GM23338 (cell line): Measurements from ENCODE around the gene SMYD3. TPM values are rescaled to one million over a fixed set of nuclear protein-coding genes. Genes with fewer than 3 reads are reported as not detected.

Experiments
- ATAC-seq: fragments of 200-7000 bp; cut with Tn5 transposase; 3 replicates; pipeline ENCODE4 v1.9.1; 2020
- DNase-seq: peaks from one replicate; pipeline ENCODE4 v3.0.0-alpha.2; 2015; ENCODE audit warnings: low spot score
- H2AFZ ChIP-seq: fragments of 200-600 bp; sonication (generic); 2 replicates; pipeline ENCODE4 v1.8.0; 2016; ENCODE audit warnings: antibody characterized with exemption, mild to moderate bottlenecking, moderate library complexity
- H3F3A ChIP-seq: fragments of 200-600 bp; sonication (generic); replicated peaks from 2 replicates; pipeline ENCODE4 v1.8.0; 2017; ENCODE audit warnings: antibody characterized with exemption, mixed run types, low read depth
- H3K27ac ChIP-seq: fragments of 200-600 bp; sonication (generic); 2 replicates; pipeline ENCODE4 v1.6.1; 2016; ENCODE audit warnings: low read depth
- H3K27me3 ChIP-seq: fragments of 200-600 bp; sonication (generic); 2 replicates; pipeline ENCODE4 v1.8.0; 2016; ENCODE audit warnings: mild to moderate bottlenecking, mixed run types, moderate library complexity; ENCODE audit not compliant: insufficient read depth
- H3K36me3 ChIP-seq: fragments of 200-600 bp; sonication (generic); 2 replicates; pipeline ENCODE4 v1.8.0; 2016; ENCODE audit warnings: mild to moderate bottlenecking; ENCODE audit not compliant: insufficient read depth
- H3K4me1 ChIP-seq: fragments of 200-600 bp; sonication (generic); 2 replicates; pipeline ENCODE4 v1.8.0; 2016; ENCODE audit warnings: mild to moderate bottlenecking, moderate library complexity; ENCODE audit not compliant: insufficient read depth
- H3K4me2 ChIP-seq: fragments of 200-600 bp; sonication (generic); 2 replicates; pipeline ENCODE4 v1.7.1; 2017; ENCODE audit warnings: mixed run types
- H3K4me3 ChIP-seq: fragments of 200-600 bp; sonication (generic); 2 replicates; pipeline ENCODE4 v1.6.1; 2016; ENCODE audit warnings: mixed run types
- H3K79me2 ChIP-seq: fragments of 200-600 bp; sonication (generic); replicated peaks from 2 replicates; pipeline ENCODE4 v1.8.0; 2017; ENCODE audit warnings: mild to moderate bottlenecking; ENCODE audit not compliant: insufficient read depth
- H3K9me2 ChIP-seq: fragments of 200-600 bp; sonication (generic); 2 replicates; pipeline ENCODE4 v1.8.0; 2017; ENCODE audit not compliant: insufficient read depth
- H4K20me1 ChIP-seq: fragments of 200-600 bp; sonication (generic); replicated peaks from 2 replicates; pipeline ENCODE4 v1.8.0; 2017; ENCODE audit warnings: mild to moderate bottlenecking; ENCODE audit not compliant: insufficient read depth
- H3K27ac Mint-ChIP-seq: 2 replicates; pipeline ENCODE4 v1.8.0; 2020; ENCODE audit warnings: inconsistent platforms, mild to moderate bottlenecking, moderate library complexity, mixed read lengths
- H3K27me3 Mint-ChIP-seq: 3 replicates; pipeline ENCODE4 v1.8.0; 2022; ENCODE audit warnings: low read depth, mild to moderate bottlenecking, moderate library complexity, mixed read lengths, inconsistent platforms; ENCODE audit not compliant: insufficient read depth, poor library complexity
- H3K36me3 Mint-ChIP-seq: 3 replicates; pipeline ENCODE4 v1.8.0; 2021; ENCODE audit warnings: low read depth, mild to moderate bottlenecking, inconsistent platforms, moderate library complexity, mixed read lengths
- H3K4me1 Mint-ChIP-seq: 3 replicates; pipeline ENCODE4 v1.8.0; 2020; ENCODE audit warnings: mild to moderate bottlenecking, inconsistent platforms, mixed read lengths
- H3K4me3 Mint-ChIP-seq: 3 replicates; pipeline ENCODE4 v1.8.0; 2021; ENCODE audit warnings: moderate library complexity, mild to moderate bottlenecking, inconsistent platforms, mixed read lengths
- H3K9me3 Mint-ChIP-seq: 3 replicates; pipeline ENCODE4 v1.8.0; 2020; ENCODE audit warnings: moderate library complexity, mild to moderate bottlenecking, inconsistent platforms, mixed read lengths
- CREB1 ChIP-seq: fragments of 250-450 bp; sonication (Bioruptor Pico); IDR thresholded peaks from 2 replicates; pipeline ENCODE4 v1.5.0; 2020; ENCODE audit warnings: low read depth, mild to moderate bottlenecking, moderate library complexity
- CTCF ChIP-seq, 2 experiments: fragments of 200-600 bp in 1 of 2; sonication (generic) in 1 of 2; conservative IDR thresholded peaks; 2 replicates each; pipeline versions ENCODE4 v1.5.1 to v1.6.1; 2016 to 2017; ENCODE audit warnings: antibody characterized with exemption in 2 of 2, low read depth in 2 of 2, mild to moderate bottlenecking in 2 of 2, moderate library complexity in 1 of 2
- ETS1 ChIP-seq: IDR thresholded peaks from 2 replicates; pipeline ENCODE4 v1.6.1; 2016; ENCODE audit warnings: antibody characterized with exemption
- EZH2 ChIP-seq: fragments of 200-600 bp; sonication (generic); IDR thresholded peaks from one replicate; pipeline ENCODE4 v1.8.0; 2017; ENCODE audit warnings: antibody characterized with exemption, mild to moderate bottlenecking, low read depth; ENCODE audit not compliant: unreplicated experiment
- EZH2phosphoT487 ChIP-seq: fragments of 200-600 bp; sonication (generic); IDR thresholded peaks from one replicate; pipeline ENCODE4 v1.8.1; 2018; ENCODE audit warnings: antibody characterized with exemption; ENCODE audit not compliant: unreplicated experiment
- JUNB ChIP-seq: IDR thresholded peaks from one replicate; pipeline ENCODE4 v1.6.1; 2016; ENCODE audit warnings: antibody characterized with exemption; ENCODE audit not compliant: unreplicated experiment
- NANOG ChIP-seq: IDR thresholded peaks from 2 replicates; pipeline ENCODE4 v1.6.1; 2016; ENCODE audit warnings: antibody characterized with exemption, borderline replicate concordance
- POLR2AphosphoS5 ChIP-seq: IDR thresholded peaks from 2 replicates; pipeline ENCODE4 v1.6.1; 2016; ENCODE audit warnings: antibody characterized with exemption, low read depth
- ZNF114 ChIP-seq: fragments of 250-450 bp; sonication (Bioruptor Pico); IDR thresholded peaks from 2 replicates; pipeline ENCODE4 v1.5.0; 2020; ENCODE audit warnings: mild to moderate bottlenecking, moderate library complexity
- ZNF331 ChIP-seq: fragments of 250-450 bp; sonication (Bioruptor Pico); IDR thresholded peaks from 2 replicates; pipeline ENCODE4 v1.5.0; 2020; ENCODE audit warnings: low read depth, mild to moderate bottlenecking, moderate library complexity
- ZNF462 ChIP-seq: fragments of 250-450 bp; sonication (Bioruptor Pico); IDR thresholded peaks from 2 replicates; pipeline ENCODE4 v1.5.0; 2020; ENCODE audit warnings: mild to moderate bottlenecking, moderate library complexity
- polyA plus RNA-seq: library from polyadenylated mRNA; unstranded; fragments of >200 nt; fragmentation: Nextera tagmentation; extraction: Ambion mirVana; gene quantifications from 2 replicates; pipeline ENCODE4 v1.2.1, GENCODE V29; 2016
- total RNA-seq: library from RNA; depleted of rRNA; stranded (reverse); fragments of >200 nt; shearing (Covaris generic); gene quantifications from 2 replicates; pipeline ENCODE4 v1.2.3, GENCODE V29; 2014

SMYD3 gene
- total and polyA plus RNA-seq, 2 experiments from 2014 or later = 31.8 to 34.4 TPM

GRCh38 chr1:246447501-246447900 lies 59.6 kb downstream of the SMYD3 start (continued):
- TF ChIP-seq CTCF (conservative IDR thresholded peaks at IDR 0.05; ENCODE audit: low read depth in 2 of 2) = no peak
- TF ChIP-seq CREB1 (CRISPR knock-in tag) = no peak

- no peaks in the 10 kb centered on the region for H3K4me1 ChIP-seq
- H3K36me3 ChIP-seq = no peaks in the 10 kb centered on the region
- no peak for DNase-seq
- Mint-ChIP-seq H3K27ac (no peak overlapping the region), H3K9me3 (0 out of 3 replicates have a peak, but pooled peaks cover 3% of the 10 kb centered on the region), H3K27me3 (peaks cover 3% of the 10 kb centered on the region), H3K4me3 (no peak overlapping the region), H3K4me1 (no peaks in the 10 kb centered on the region; the same call in 2 of the 3 replicates), H3K36me3 (no peaks in the 10 kb centered on the region)
- no peak overlapping the region for H2AFZ ChIP-seq
- no peak overlapping the region for H3K27ac ChIP-seq
- no peak overlapping the region for H3K4me3 ChIP-seq
- no peaks in the 10 kb centered on the region for H3K27me3 ChIP-seq
- no peaks in the 10 kb centered on the region for H3K9me2 ChIP-seq
- no peaks in the 10 kb centered on the region for H3K79me2 ChIP-seq
- H3K4me2 ChIP-seq = no peak overlapping the region
- no peaks in the 10 kb centered on the region for H4K20me1 ChIP-seq
- no peak for ATAC-seq
- no peaks in the 10 kb centered on the region for H3F3A ChIP-seq
- TF ChIP-seq ZNF462 (CRISPR knock-in tag) (no peak), NANOG (no peak), ETS1 (no peak), ZNF331 (CRISPR knock-in tag) (no peak), POLR2AphosphoS5 (no peak), ZNF114 (CRISPR knock-in tag) (no peak), CREB1 (CRISPR knock-in tag) (no peak), EZH2 (no peak), CTCF (conservative IDR thresholded peaks at IDR 0.05; ENCODE audit: low read depth in 2 of 2) (no peak), JUNB (no peak), EZH2phosphoT487 (no peak)
These were observed 61.6 kb downstream of the SMYD3 start for GRCh38 chr1:246445503-246445902.
